ENCODE measurements around the gene TMEM213.

DNA sequence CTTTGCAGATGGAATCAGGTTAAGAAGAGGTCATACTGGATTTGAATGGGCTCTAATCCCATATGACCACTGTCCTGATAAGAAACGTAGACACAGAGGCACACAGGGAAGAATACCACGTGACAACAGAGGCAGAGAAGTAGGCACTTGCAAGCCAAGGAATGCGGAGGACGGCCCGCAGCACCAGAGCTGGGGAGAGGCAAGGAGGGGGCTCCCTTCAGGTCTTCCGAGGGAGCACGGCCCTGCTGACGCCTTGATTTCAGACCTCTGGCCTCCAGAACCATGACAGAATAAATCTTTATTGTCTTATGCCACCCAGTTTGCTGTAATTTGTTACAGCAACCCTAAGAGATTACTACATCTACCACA is 44.7 kb upstream of the TMEM213 start:
- TF ChIP-seq, protein P1, sequence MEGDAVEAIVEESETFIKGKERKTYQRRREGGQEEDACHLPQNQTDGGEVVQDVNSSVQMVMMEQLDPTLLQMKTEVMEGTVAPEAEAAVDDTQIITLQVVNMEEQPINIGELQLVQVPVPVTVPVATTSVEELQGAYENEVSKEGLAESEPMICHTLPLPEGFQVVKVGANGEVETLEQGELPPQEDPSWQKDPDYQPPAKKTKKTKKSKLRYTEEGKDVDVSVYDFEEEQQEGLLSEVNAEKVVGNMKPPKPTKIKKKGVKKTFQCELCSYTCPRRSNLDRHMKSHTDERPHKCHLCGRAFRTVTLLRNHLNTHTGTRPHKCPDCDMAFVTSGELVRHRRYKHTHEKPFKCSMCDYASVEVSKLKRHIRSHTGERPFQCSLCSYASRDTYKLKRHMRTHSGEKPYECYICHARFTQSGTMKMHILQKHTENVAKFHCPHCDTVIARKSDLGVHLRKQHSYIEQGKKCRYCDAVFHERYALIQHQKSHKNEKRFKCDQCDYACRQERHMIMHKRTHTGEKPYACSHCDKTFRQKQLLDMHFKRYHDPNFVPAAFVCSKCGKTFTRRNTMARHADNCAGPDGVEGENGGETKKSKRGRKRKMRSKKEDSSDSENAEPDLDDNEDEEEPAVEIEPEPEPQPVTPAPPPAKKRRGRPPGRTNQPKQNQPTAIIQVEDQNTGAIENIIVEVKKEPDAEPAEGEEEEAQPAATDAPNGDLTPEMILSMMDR (IDR thresholded peaks at IDR 0.05), result no peak
- TF ChIP-seq POLR2A (IDR thresholded peaks at IDR 0.05), result no peak
